Measurements from ENCODE around the gene MECR.

MECR gene

DNA sequence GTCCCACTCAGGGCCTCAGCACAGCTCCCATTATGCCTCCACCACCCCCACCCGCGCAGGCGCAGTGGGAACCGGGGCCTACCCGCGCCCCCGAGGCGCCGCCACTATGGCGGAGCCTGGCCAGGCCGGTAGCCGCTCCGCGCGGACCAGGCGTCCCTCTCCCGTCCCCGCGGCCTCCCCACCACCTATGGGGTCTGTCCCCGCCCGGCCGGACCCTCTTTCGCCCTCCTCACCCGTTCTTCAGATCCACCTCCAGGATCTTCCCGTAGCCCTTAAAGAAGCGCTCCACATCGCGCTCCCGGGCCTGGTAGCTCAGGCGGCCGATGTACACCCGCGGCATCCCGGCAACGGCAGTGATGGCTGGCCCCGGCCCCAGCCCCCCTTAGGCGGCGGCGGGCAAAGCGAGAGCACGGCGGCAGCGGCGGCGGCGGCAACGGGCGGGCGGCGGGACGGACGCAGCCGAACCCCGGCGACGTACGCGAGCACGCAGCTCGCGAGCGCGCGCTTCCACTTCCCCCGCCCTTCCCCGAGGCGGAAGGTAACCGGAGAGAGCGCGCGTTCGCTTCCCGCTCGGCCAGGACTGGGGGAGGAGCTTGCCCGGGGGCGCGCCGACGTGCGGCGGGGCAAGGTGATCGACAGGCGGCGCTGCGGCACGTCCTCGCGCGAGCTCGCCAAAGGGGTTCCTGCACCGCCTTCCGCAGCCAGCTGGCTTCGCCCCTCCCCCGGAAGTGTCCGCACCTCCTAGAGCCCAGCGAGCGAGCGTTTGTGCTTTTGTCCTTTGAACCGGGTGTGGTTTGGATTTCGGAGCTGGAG lies 49.1 kb downstream of the MECR start, which contains the start of gene SRSF4:
Gene SRSF4, minus strand, starts transcription at position 488 of the 813 bp plus-strand sequence. Its CDS starts 148 bp downstream, at position 340.
- in situ Hi-C loops (cut with MboI; ENCODE audit: low sequenced_read_pairs) = loop anchor here (25.0 kb wide), 1 partner anchor 394 kb away; no protein-coding TSS in a partner anchor

DNA sequence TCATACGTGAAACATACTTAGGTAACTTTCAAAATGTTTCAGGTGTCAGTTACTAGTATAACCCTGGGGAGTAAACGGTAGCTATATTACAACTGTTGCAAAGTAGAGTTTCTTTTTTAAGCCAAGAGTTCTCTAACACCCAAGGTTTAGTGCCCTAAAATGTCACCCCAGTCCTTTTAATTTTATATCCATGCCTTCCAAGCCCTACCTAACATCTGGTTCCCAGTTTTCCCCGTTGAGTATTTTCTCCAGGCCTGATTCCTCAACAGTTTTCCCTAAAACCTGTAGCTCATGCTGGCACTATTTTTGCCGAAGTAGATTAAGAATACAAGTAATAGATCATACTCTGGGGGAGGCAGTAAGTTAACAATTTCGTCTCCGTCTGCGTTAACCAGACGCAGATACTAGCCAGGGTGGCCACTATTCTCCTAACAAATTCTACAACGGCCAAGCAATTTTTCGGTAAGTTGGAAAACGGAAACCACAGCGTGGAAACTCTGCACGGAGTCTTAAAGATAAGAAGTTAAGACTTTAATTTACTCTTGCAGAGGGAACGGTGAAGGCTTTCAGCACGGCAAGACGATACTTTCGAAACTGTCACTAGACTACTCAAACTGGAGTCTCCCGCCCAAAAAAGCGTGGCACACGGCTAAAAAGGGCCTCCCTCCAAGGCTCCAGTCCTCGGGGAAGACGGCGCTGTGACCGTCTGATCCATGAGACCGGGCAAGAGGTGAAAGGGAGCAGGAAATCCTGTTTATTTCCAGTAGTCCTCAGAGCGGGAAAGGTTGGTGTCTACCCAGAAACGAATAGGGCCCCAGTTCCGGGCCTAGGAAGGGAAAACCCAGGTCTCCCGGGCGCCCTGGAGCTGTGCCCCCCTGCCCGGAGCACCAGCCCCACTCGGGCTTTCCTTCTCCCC lies 50.0 kb downstream of the MECR start:
- in situ Hi-C loops (cut with MboI; ENCODE audit: low sequenced_read_pairs) = loop anchor here (25.0 kb wide), 1 partner anchor 393 kb away; no protein-coding TSS in a partner anchor

DNA sequence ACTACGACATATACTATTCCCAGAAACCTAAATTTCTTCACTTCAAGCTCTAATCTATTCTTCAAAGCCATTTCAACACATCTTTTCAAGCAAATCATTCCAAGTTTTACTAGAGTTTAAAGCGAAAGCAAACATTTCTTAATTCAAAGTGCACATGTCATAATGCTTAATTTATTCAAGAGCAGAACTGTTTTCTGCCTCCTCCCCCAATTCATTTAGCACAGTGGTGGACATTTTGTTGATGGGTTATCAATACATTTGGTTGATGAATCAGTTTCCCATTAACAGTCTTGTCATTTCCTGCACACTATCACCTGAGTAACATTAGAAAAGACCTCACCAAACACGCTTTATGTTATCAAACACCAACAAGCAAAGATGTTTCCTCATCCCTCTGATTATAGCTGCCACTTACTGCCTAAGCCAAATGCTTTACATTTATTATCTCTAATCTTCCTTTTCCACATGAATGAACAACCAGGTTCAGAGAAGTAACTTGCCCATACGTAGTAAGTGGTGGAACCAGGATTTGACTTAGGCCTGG lies 51.0 kb downstream of the MECR start:
- in situ Hi-C loops (cut with MboI; ENCODE audit: low sequenced_read_pairs) = loop anchor here (25.0 kb wide), 1 partner anchor 392 kb away; no protein-coding TSS in a partner anchor

DNA sequence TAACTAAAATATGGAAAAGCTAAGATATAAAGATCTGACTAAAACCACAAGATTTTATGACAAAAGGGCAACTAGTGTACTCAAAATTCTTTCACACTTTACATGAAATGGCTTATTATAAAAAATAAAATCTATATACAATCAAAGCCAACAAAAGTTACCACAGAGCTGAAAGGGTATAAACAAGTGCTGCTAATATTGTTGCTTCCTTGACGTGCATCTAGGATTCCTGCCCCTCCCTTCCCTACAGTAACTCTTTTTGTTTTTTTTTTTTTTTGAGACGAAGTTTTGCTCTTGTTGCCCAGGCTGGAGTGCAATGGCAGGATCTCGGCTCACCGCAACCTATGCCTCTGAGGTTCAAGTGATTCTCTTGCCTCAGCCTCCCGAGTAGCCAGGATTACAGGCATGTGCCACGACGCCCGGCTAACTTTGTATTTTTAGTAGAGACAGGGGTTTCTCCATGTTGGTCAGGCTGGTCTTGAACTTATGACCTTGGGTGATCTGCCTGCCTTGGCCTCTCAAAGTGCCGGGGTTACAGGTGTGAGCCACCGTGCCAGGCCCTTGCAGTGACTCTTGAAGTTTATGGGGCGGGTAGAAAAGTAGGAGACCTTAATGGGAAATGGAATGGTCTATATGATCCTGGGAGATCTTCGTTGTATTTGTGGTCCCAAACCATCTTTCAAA lies 53.6 kb downstream of the MECR start:
- in situ Hi-C loops (cut with MboI; ENCODE audit: low sequenced_read_pairs) = loop anchor here (25.0 kb wide), 1 partner anchor 390 kb away; no protein-coding TSS in a partner anchor

DNA sequence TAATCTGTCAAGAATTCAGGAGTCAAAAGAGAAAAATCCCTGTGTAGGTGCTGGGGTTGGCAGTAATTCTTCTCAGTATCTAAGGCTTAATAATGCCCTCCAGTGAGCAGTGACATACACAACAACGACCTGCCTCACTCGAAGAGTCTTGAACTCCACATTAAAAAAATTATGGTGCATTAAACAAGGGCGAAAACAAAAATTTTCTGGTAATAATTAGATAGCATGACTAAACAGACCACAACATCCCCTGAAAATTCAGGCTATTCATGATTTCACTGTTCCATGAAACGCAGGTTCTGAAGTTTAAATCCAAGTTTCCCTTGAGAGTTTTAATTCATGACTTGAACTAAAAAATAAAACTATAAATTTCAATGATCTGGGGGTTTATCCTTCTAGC lies 54.2 kb downstream of the MECR start:
- in situ Hi-C loops (cut with MboI; ENCODE audit: low sequenced_read_pairs) = loop anchor here (25.0 kb wide), 1 partner anchor 389 kb away; no protein-coding TSS in a partner anchor

DNA sequence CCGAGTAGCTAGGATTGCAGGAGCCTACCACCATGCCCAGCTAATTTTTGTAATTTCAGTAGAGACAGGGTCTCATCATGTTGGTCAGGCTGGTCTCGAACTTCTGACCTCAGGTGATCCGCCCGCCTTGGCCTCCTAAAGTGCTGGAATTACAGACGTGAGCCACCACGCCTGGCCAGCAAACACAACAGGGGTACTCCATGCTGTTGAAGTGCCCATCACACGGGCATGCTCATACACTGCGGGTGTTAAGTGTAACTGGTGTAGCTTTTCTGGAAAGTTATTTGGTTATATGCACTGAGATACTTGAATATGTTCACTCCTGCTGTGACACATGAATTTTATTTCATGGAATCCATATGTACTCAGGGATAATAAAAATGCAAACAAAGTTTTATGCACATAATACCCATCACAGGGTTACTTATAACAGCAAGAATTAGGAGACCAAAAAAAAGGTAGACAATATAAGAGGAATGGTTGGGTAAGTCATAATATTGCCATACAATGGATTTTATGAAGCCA lies 58.3 kb downstream of the MECR start:
- in situ Hi-C loops (cut with MboI; ENCODE audit: low sequenced_read_pairs) = no loop called here

DNA sequence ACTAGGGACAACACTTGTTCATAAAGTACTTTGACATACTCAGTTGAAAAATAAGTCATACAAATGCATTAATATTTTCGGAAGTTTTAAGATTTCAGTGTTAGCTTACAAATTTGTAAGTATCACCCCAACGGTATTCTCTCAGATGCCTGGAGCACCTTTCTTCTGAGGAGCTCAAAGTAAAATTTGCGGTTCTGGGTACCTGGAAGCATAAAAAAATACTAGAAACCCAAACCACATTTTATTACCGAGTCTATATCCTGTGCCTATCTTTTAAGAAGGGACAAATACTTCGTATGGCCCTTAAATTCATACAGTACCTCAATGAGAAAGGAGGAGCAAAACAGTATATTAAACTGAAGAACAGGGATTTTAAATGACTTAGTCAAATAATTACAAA lies 59.2 kb downstream of the MECR start:
- in situ Hi-C loops (cut with MboI; ENCODE audit: low sequenced_read_pairs) = no loop called here

DNA sequence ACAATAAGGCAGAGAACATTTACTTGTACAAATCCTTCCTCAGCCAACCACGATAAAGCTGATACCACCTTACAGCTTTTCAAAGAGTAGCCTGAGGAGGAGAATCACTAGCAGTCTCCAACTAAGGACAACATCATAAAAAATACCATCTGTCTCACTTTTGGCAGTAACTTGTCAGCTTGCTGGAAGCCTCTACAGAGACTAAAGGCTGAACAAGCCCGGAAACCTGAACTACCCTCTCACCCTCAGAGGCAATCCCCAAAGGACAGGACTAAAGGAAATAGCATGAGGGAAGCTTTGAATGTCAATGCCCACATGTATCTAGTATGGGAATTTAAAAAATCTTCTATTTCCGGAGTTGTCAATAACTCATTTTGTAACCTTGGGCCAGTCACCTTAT lies 59.6 kb downstream of the MECR start:
- in situ Hi-C loops (cut with MboI; ENCODE audit: low sequenced_read_pairs) = no loop called here

DNA sequence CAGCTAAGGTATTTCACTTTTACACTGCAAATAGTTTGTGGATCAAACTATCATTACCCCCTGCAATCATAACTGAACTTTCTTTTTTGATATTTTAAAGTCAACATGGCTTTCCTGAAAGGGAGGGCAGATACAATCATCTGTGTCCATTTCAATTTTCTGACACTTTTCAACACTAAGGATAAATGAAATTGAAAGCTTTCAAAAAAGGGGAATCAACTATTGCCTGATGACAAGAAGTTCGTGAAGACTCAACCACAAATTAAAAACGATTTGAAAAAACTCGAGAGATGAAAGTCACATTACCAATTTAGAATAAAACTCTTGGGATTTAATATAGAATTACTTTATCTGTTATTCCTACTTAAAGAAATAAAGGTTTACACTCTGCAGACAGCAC lies 60.8 kb downstream of the MECR start:
- in situ Hi-C loops (cut with MboI; ENCODE audit: low sequenced_read_pairs) = no loop called here

DNA sequence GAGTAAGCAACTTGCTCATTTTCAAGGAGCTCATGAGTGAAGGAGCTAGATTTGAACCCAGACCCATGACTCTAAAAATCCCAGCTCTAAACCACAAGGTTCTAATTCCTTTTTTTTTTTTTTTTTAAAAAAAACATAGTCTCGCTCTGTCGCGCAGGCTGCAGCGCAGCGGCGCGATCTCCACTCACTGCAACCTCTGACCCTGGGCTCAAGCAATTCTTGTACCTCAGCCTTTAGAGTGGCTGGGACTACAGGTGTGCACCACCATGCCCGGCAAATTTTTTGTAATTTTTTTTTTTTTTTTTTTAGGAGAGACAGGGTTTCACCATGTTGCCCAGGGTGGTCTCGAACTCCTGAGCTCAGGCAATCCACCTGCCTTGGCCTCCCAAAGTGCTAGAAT lies 62.8 kb downstream of the MECR start:
- in situ Hi-C loops (cut with MboI; ENCODE audit: low sequenced_read_pairs) = no loop called here

DNA sequence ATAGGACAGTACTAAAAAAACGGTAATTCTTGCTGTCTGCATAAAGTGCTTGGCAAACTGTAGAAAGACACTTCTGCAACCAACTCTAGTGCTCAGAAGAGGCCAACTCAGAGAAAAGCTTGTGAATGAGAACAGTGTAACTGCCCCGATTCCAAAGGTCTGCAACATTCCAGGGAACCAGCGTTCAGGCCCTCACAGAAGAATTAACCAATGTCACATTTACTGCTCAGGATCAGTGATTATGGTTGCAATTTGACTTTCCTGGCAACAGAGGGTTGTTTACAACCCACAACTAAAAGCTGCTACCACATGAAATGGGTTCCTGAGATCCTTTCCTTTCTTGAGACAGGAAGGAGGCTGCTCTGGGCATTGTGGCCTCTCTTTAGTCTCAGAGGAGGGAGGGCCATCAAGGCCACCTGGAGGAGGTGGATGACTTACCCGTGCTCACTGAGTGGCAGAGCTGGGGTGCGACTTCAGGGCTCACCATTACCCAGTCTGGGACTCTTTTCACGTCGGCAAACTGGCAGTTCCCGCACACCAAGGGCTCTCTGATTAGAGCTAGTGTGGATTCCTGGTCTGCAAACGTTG lies 64.3 kb downstream of the MECR start:
- in situ Hi-C loops (cut with MboI; ENCODE audit: low sequenced_read_pairs) = no loop called here

DNA sequence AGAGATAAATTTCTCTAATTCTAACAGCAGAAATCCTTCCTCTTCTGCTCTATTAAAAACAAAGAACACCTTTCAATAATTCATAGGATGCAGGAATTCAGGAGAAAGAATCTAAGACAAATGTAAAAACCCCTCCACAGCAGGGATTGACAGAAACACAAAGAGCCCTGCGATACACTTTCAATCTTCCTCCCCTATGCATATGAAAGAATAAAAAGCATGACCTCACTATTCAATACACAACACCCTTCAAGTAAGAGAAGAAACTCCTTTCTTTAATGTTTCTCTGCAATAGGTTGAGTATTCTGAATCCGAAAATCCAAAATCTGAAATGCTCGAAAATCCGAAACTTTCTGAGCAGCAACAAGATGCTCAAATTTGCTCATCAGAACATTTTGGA lies 66.1 kb downstream of the MECR start:
- in situ Hi-C loops (cut with MboI; ENCODE audit: low sequenced_read_pairs) = no loop called here

DNA sequence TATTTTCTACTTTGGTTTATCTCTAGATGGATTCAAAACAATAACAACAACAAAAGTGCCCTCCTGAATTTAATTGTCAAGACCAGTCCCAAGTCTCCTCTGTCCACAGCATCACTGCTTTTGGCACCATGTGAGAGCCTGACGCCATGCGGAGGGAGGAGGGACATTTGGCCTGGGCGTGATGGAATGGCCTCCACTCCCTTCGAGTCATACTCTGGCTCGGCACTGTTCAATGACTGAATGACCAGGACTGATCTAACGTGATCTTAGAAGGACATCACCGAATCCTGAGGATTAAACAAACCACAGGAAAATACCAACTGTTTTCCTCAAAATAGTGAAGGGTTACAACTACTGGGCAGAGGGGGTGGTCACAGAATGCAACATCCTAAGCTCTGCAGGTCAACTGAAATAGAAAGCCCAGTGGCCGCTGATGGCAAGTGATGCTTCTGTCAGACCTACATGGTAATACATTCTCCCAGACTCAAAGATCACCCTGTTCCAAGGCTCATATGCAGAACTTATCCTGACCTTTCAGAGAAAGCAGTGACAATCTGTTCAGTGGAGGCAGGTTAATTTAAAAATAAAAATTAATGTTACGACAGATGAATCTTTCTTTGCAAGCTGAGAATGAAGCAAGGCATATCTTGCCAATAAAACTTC lies 68.1 kb downstream of the MECR start:
- in situ Hi-C loops (cut with MboI; ENCODE audit: low sequenced_read_pairs) = no loop called here

DNA sequence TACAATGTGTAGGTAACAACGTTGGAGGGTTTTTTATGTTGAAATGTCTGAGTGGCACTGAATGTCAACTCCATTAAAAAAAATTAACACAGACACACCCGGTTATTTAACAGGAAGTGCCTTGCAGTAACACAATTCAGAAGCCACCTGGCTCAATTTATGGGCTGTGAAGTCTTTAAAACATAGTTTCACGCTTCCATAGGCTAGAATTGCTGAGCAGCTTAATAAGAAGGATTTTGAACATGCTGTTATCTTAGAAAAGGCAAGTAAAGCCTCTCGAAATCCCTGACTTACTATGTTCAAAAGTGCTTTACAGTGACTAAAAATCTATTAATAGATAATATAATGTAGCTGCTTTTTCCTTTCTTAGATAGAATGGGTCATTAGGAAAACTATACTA lies 68.7 kb downstream of the MECR start:
- in situ Hi-C loops (cut with MboI; ENCODE audit: low sequenced_read_pairs) = no loop called here

DNA sequence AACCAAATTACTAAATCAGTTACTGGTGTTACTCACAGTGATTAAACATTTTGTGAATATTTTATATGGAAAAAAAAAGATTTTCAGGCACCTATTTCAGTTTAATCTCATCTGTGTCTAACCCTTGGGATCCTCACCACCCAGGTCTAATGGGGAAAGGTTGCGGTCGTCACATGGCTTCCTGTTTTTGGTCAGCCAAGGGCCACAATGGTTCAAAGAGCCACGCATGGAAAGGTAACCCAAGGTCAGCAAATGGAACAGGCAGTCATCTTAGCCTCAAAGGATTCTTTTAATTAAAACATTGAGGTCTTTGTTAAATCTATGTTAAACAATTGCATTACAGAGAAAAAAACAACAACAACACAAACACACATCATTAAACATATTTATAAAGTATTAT lies 71.0 kb downstream of the MECR start:
- in situ Hi-C loops (cut with MboI; ENCODE audit: low sequenced_read_pairs) = no loop called here

DNA sequence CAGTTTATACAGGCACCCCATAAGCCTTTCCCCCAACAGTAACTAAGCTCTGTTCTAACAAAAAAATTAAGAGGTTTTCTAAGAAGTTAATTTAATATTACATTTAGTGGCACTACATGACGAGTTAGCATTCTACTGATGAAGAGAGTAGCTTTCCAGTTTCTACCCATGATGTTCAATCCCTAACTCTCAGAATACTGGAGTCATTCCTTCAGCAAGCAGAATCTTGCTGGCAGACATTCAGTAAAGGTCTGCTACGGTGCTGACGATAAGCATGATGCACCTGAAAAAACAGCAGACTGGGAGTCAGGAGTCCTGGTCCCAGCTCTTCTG lies 73.5 kb downstream of the MECR start:
- in situ Hi-C loops (cut with MboI; ENCODE audit: low sequenced_read_pairs) = no loop called here

DNA sequence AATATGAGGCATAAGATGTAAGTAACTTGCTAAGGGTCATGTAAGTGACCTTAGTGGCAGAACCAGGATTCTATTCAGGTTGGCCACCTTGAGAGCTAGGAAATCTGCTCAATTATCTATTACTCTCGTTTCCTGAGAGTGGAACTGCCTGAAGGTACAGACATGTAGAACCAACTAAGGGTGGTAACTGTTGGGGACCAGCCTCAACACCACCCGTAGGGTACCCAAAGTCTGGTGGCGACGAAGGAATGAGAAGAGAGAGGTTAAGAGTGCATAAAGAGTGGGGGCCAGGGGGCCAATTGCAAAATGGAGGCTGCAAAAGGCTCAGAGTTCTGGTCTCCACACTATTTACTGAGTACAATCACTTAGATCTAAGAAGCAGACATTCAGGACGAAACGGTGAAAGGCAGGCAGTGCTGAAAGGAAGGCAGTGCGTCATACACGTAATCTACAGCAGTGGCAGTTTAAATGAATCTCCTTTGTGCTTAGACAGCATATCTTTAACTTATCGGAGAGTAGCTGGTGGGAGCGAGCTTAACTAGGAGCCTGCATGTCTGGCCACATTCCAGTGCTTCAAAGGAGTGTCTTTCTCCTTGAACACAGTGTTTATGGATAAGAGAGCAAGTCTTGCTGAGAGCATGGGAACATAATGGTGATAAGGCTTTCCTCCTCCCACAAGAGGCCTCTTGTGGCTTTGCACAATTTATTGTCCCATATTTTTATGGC lies 74.0 kb downstream of the MECR start:
- in situ Hi-C loops (cut with MboI; ENCODE audit: low sequenced_read_pairs) = no loop called here

DNA sequence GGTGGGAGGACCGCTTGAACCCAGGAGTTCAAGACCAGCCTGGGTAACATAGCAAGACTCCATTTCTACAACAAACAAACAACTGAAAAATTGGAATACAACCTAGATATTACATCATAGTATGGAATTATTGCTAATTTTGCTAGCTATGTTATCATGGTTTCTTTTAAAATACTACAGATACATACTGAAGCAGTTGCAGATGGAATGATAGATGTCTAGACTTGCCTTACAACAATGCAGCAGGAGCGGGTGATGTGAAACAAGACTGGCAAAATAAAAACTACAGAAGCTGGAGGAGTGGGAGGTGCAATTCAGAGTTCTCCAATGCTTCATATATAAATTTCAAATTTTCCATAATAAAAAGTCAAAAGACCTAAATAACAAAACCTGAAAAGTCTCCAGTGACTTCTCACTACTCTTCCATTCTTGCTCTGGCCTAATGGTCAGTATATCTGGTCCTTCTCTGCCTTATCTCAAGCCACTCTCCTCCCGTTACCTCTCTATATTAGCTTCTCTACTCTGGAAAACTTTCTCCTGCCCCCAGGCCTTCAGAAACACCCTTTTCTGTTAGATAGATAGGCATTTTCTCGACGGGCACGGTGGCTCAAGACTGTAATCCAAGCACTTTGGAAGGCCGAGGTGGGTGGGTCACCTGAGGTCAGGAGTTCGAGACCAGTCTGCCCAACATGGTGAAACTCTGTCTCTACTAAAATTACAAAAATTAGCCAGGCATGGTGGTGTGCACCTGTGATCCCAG lies 78.5 kb downstream of the MECR start:
- in situ Hi-C loops (cut with MboI; ENCODE audit: low sequenced_read_pairs) = no loop called here

Measured in HL-60/S4 treated with phorbol 12-myristate 13-acetate at 8.2 ng/mL for 4 days and 3 days (cell line).